SK-N-SH treated with all-trans-retinoic acid at 6 μM for 48 hours (cell line): ENCODE results near the gene RBM6.

ENCODE experiments used
- ARNTL ChIP-seq: fragments of 450-650 bp; formaldehyde crosslinking; IDR thresholded peaks from 2 replicates; pipeline ENCODE4 v1.5.0; 2020; ENCODE audit warnings: low read depth, mild to moderate bottlenecking, moderate library complexity, borderline replicate concordance
- CREB5 ChIP-seq: fragments of 250-450 bp; sonication (Bioruptor Pico); IDR thresholded peaks from 2 replicates; pipeline ENCODE4 v1.5.1; 2020; ENCODE audit warnings: low read depth, mild to moderate bottlenecking, moderate library complexity
- GLIS3 ChIP-seq: fragments of 250-450 bp; sonication (Bioruptor Pico); IDR thresholded peaks from 2 replicates; pipeline ENCODE4 v1.5.0; 2020; ENCODE audit warnings: mild to moderate bottlenecking, moderate library complexity
- PATZ1 ChIP-seq: fragments of 250-450 bp; sonication (Bioruptor Pico); IDR thresholded peaks from 2 replicates; pipeline ENCODE4 v1.8.0; 2020; ENCODE audit warnings: mild to moderate bottlenecking, moderate library complexity, borderline replicate concordance
- RARB ChIP-seq: fragments of 250-450 bp; sonication (Bioruptor Pico); IDR thresholded peaks from 2 replicates; pipeline ENCODE4 v1.8.0; 2021; ENCODE audit warnings: mild to moderate bottlenecking, moderate library complexity
- TCF4 ChIP-seq: fragments of 250-450 bp; sonication (Bioruptor Pico); IDR thresholded peaks from 2 replicates; pipeline ENCODE4 v1.8.0; 2021; ENCODE audit warnings: mild to moderate bottlenecking, moderate library complexity, borderline replicate concordance
- TOX ChIP-seq: fragments of 250-450 bp; sonication (Bioruptor Pico); IDR thresholded peaks from 2 replicates; pipeline ENCODE4 v1.8.0; 2021; ENCODE audit warnings: mild to moderate bottlenecking, moderate library complexity, borderline replicate concordance
- ZC3H10 ChIP-seq: fragments of 250-450 bp; sonication (Bioruptor Pico); IDR thresholded peaks from 2 replicates; pipeline ENCODE4 v1.5.1; 2021; ENCODE audit warnings: mild to moderate bottlenecking, moderate library complexity

- TF ChIP-seq TOX (CRISPR knock-in tag) (no peak), CREB5 (CRISPR knock-in tag) (no peak), ZC3H10 (CRISPR knock-in tag) (no peak), RARB (no peak), TCF4 (CRISPR knock-in tag) (no peak), GLIS3 (CRISPR knock-in tag) (no peak), PATZ1 (CRISPR knock-in tag) (no peak), ARNTL (CRISPR knock-in tag) (no peak)
Measured at GRCh38 chr3:49930168-49930690, 9.7 kb upstream of the RBM6 start.
